Upper lobe of left lung (tissue), 6 donors: Measurements from ENCODE around the gene USP15. TPM values are rescaled to one million over a fixed set of nuclear protein-coding genes. Genes with fewer than 3 reads are reported as not detected.
A peak's percentile ranks its signal among the peaks of the same experiment; 100 is the strongest.

Experiments used
- ATAC-seq, 2 donors: fragments of 200-7000 bp; cut with Tn5 transposase; one replicate each; pipeline ENCODE4 v1.9.1; 2022; ENCODE audit warnings: mild to moderate bottlenecking in 2 of 2, moderate library complexity in 2 of 2; ENCODE audit not compliant: low FRiP score in 2 of 2
- DNase-seq, 2 donors: peaks; one replicate each; pipeline ENCODE4 v3.0.0-alpha.2; 2019 to 2020
- H3K27ac ChIP-seq, 4 donors: fragments of 200-600 bp; sonication (generic); one replicate each; pipeline ENCODE4 v1.5.1; 2016 to 2019
- H3K27me3 ChIP-seq, 4 donors: fragments of 200-600 bp; sonication (generic); one replicate each; pipeline ENCODE4 v1.5.1; 2017 to 2019
- H3K36me3 ChIP-seq, 4 donors: fragments of 200-600 bp; sonication (generic); one replicate each; pipeline ENCODE4 v1.5.1; 2016 to 2019
- H3K4me1 ChIP-seq, 4 donors: fragments of 200-600 bp; sonication (generic); one replicate each; pipeline ENCODE4 v1.5.1; 2018 to 2019
- H3K4me3 ChIP-seq, 4 donors: fragments of 200-600 bp; sonication (generic); one replicate each; pipeline ENCODE4 v1.5.1; 2017 to 2019; ENCODE audit warnings: mild to moderate bottlenecking in 2 of 4, moderate library complexity in 1 of 4
- H3K9me3 ChIP-seq, 4 donors: fragments of 200-600 bp; sonication (generic); one replicate each; pipeline ENCODE4 v1.5.1; 2018 to 2019
- CTCF ChIP-seq, 6 experiments: fragments of 450-650 bp in 4 of 6; fragments of 200-600 bp in 2 of 6; sonication (generic) in 2 of 6; IDR thresholded peaks; one replicate each; pipeline ENCODE4 v1.5.1; 2016 to 2019; ENCODE audit warnings: antibody characterized with exemption in 6 of 6
- EP300 ChIP-seq, 4 donors: sonication (generic); formaldehyde crosslinking; IDR thresholded peaks; one replicate each; pipeline ENCODE4 v1.5.1; 2017; ENCODE audit warnings: antibody characterized with exemption in 4 of 4, control low read depth in 2 of 4
- POLR2A ChIP-seq, 4 donors: fragments of 450-650 bp; IDR thresholded peaks; one replicate each; pipeline ENCODE4 v1.5.1; 2016 to 2017; ENCODE audit warnings: antibody characterized with exemption in 4 of 4, mild to moderate bottlenecking in 2 of 4
- POLR2AphosphoS5 ChIP-seq, 2 donors: sonication (generic); formaldehyde crosslinking; IDR thresholded peaks; one replicate each; pipeline ENCODE4 v1.5.1; 2017; ENCODE audit warnings: antibody characterized with exemption in 2 of 2
- WGBS, 2 donors: methylation state at CpG; one replicate each; pipeline ENCODE4 v1.1.5; 2017 to 2018; 5-methylcytosine and 5-hydroxymethylcytosine counted together
- total RNA-seq, 6 donors: library from RNA; depleted of rRNA in 4 of 6; stranded (reverse); fragments of >200 nt in 4 of 6; gene quantifications; one replicate each; pipeline versions ENCODE4 v1.1.0 to v1.2.1, GENCODE V29; 2016 to 2021
- donor health status: DM: no; HTN: no; CAD: no; lungs with moderate emphysema.
- donor health status: DM: no; HTN: yes; CAD: no; lungs with severe emphysema.

Gene USP15
- total RNA-seq, 6 donors from 2014 or later = 66.5 to 239 (median 81.2) TPM

- ATAC-seq (no peak), DNase-seq (no peak)
- Histone ChIP-seq H3K4me1 (peaks cover 55 to 65% (median 61%) of the 10 kb centered on the region in 4 donors), H3K36me3 (no peaks in the 10 kb centered on the region), H3K27ac (peak overlapping the region in 1 of 4 donors; percentile 1), H3K9me3 (no peaks in the 10 kb centered on the region), H3K27me3 (no peaks in the 10 kb centered on the region), H3K4me3 (peak overlapping the region in 1 of 4 donors; percentile 81)
- 65 to 68% methylated on average over 2 of the region's 2 CpGs for WGBS, 2 donors
- TF ChIP-seq POLR2A (IDR thresholded peaks at IDR 0.05) = no peak
- TF ChIP-seq CTCF (IDR thresholded peaks at IDR 0.05) = no peak
- no peak for TF ChIP-seq POLR2AphosphoS5 (IDR thresholded peaks at IDR 0.05)
- no peak for TF ChIP-seq EP300 (IDR thresholded peaks at IDR 0.05)
Observed at GRCh38 chr12:62263232-62263631, 3.0 kb downstream of the USP15 start.

GRCh38 chr12:62263966-62264365, 3.8 kb downstream of the USP15 start:
- ATAC-seq (no peak), DNase-seq (no peak)
- H3K36me3 ChIP-seq = no peaks in the 10 kb centered on the region
- TF ChIP-seq CTCF (IDR thresholded peaks at IDR 0.05) (no peak), EP300 (IDR thresholded peaks at IDR 0.05) (no peak), POLR2A (IDR thresholded peaks at IDR 0.05) (no peak), POLR2AphosphoS5 (IDR thresholded peaks at IDR 0.05) (no peak)
- WGBS, 2 donors = 84 to 88% methylated on average over 11 of the region's 11 CpGs
- H3K4me3 ChIP-seq = peak overlapping the region in 1 of 4 donors; percentile 18
- no peaks in the 10 kb centered on the region for H3K27me3 ChIP-seq
- H3K4me1 ChIP-seq = peaks cover 61 to 69% (median 63%) of the 10 kb centered on the region in 4 donors
- peak overlapping the region in 1 of 4 donors; percentile 1 for H3K27ac ChIP-seq
- H3K9me3 ChIP-seq = no peaks in the 10 kb centered on the region

GRCh38 chr12:62264706-62265105, 4.5 kb downstream of the USP15 start:
- Histone ChIP-seq H3K4me3 (no peak overlapping the region), H3K36me3 (no peaks in the 10 kb centered on the region), H3K4me1 (peaks cover 63 to 68% (median 65%) of the 10 kb centered on the region in 4 donors), H3K27me3 (no peaks in the 10 kb centered on the region), H3K9me3 (no peaks in the 10 kb centered on the region), H3K27ac (peak overlapping the region in 2 of 4 donors; percentile 1 to 4)
- ATAC-seq (no peak), DNase-seq (no peak)
- TF ChIP-seq EP300 (IDR thresholded peaks at IDR 0.05) = no peak
- TF ChIP-seq POLR2AphosphoS5 (IDR thresholded peaks at IDR 0.05) = no peak
- TF ChIP-seq CTCF (IDR thresholded peaks at IDR 0.05) = no peak
- no peak for TF ChIP-seq POLR2A (IDR thresholded peaks at IDR 0.05)
- WGBS, 2 donors = 64 to 69% methylated on average over 3 of the region's 3 CpGs

GRCh38 chr12:62265511-62265910, 5.3 kb downstream of the USP15 start:
- H3K36me3 ChIP-seq = no peaks in the 10 kb centered on the region
- TF ChIP-seq EP300 (IDR thresholded peaks at IDR 0.05) (no peak), POLR2A (IDR thresholded peaks at IDR 0.05) (no peak), CTCF (IDR thresholded peaks at IDR 0.05) (no peak)
- DNase-seq = no peak
- peak overlapping the region in 1 of 4 donors; percentile 1 for H3K27ac ChIP-seq
- H3K9me3 ChIP-seq = no peaks in the 10 kb centered on the region
- WGBS, 2 donors = 94 to 97% methylated on average over 4 of the region's 4 CpGs
- no peaks in the 10 kb centered on the region for H3K27me3 ChIP-seq
- H3K4me1 ChIP-seq = peaks cover 65 to 76% (median 67%) of the 10 kb centered on the region in 4 donors
- no peak for ATAC-seq
- no peak overlapping the region for H3K4me3 ChIP-seq

GRCh38 chr12:62267026-62267425, 6.8 kb downstream of the USP15 start:
- 86 to 90% methylated on average over 2 of the region's 2 CpGs for WGBS, 2 donors
- H3K27me3 ChIP-seq = no peaks in the 10 kb centered on the region
- H3K36me3 ChIP-seq = no peaks in the 10 kb centered on the region
- TF ChIP-seq POLR2A (IDR thresholded peaks at IDR 0.05) (no peak), CTCF (IDR thresholded peaks at IDR 0.05) (no peak), EP300 (IDR thresholded peaks at IDR 0.05) (no peak), POLR2AphosphoS5 (IDR thresholded peaks at IDR 0.05) (no peak)
- ATAC-seq (no peak), DNase-seq (no peak)
- no peak overlapping the region for H3K4me3 ChIP-seq
- no peaks in the 10 kb centered on the region for H3K9me3 ChIP-seq
- peaks cover 70% of the 10 kb centered on the region in 4 donors for H3K4me1 ChIP-seq
- H3K27ac ChIP-seq = no peak overlapping the region
